ENCODE data around the gene CTNNA2. TPM values are rescaled to one million over a fixed set of nuclear protein-coding genes. Genes with fewer than 3 reads are reported as not detected.
"Not testable (repeated sequence)": the region's sequence is repeated elsewhere in the genome, so short reads cannot be mapped to it uniquely, and the experiment has no call there.

CTNNA2 gene
- total and polyA plus RNA-seq, 2 of the 8 experiments (the other 6 are each of a cell fraction or from before 2014, with no cell fraction given): 3.9 to 9.0 TPM

- FAIRE-seq; H4K20me1 ChIP-seq (replicated peaks in 1 of 2; ENCODE audit: control insufficient read depth in 1 of 2, insufficient read depth in 2 of 2, low read length in 2 of 2); H4K91ac ChIP-seq (replicated peaks; ENCODE audit: insufficient read length, low read length); H3K79me2 ChIP-seq (ENCODE audit: control insufficient read depth in 1 of 2, insufficient read depth in 2 of 2, low read length in 2 of 2); H3K23ac ChIP-seq (ENCODE audit: insufficient read length); H3K56ac ChIP-seq (replicated peaks; ENCODE audit: insufficient read length, low read depth, low read length); CTCF ChIA-PET (ENCODE audit: partially characterized antibody); H3K18ac ChIP-seq (ENCODE audit: extremely low read depth, low read length); H4K8ac ChIP-seq (ENCODE audit: extremely low read depth, insufficient read depth, low read length); H3K79me1 ChIP-seq (ENCODE audit: low read depth, low read length); H3K23me2 ChIP-seq (ENCODE audit: low read depth, low read length); H3K27me3 ChIP-seq (replicated peaks in 1 of 4; ENCODE audit: control insufficient read depth in 3 of 4, extremely low read depth in 1 of 4, insufficient read depth in 3 of 4, low read length in 3 of 4); H2BK15ac ChIP-seq (ENCODE audit: low read length); H2AFZ ChIP-seq (ENCODE audit: low read length); H3K4me1 ChIP-seq (replicated peaks in 1 of 4; ENCODE audit: control insufficient read depth in 3 of 4, insufficient read depth in 4 of 4, low read length in 3 of 4); H2BK20ac ChIP-seq (ENCODE audit: low read length); H3K9ac ChIP-seq (replicated peaks in 1 of 4; ENCODE audit: extremely low read depth in 1 of 4, low read depth in 3 of 4, low read length in 3 of 4); POLR2A ChIA-PET (ENCODE audit: partially characterized antibody); H3K4me3 ChIP-seq (ENCODE audit: extremely low read depth in 1 of 4, insufficient read depth in 2 of 4, low read depth in 3 of 4, low read length in 4 of 4); H2BK120ac ChIP-seq (replicated peaks; ENCODE audit: low read depth, low read length); H4K5ac ChIP-seq (ENCODE audit: insufficient read length, low read depth, low read length); H2AK5ac ChIP-seq (ENCODE audit: low read depth, low read length); H2BK5ac ChIP-seq (ENCODE audit: low read depth, low read length); H2BK12ac ChIP-seq (ENCODE audit: low read depth, low read length); H3K14ac ChIP-seq (ENCODE audit: insufficient read length); H3K36me3 ChIP-seq (ENCODE audit: control insufficient read depth in 2 of 4, insufficient read depth in 4 of 4, low read length in 3 of 4); H3K27ac ChIP-seq (ENCODE audit: low read depth, low read length); H3K4me2 ChIP-seq (ENCODE audit: insufficient read depth in 1 of 2, low read depth in 2 of 2, low read length in 2 of 2); H3K4ac ChIP-seq (replicated peaks; ENCODE audit: insufficient read length, low read depth, low read length); DNase-seq (ENCODE audit: low read depth in 1 of 2, low spot score in 2 of 2): not testable (repeated sequence)
- peaks cover 6 to 18% of the 10 kb centered on the region in 2 experiments; a peak in 3 of 4 replicates for H3K9me3 ChIP-seq (ENCODE audit: insufficient read depth in 2 of 2, low read depth in 1 of 2, low read length in 1 of 2)
- WGBS, 2 experiments (ENCODE audit: extremely low coverage in 1 of 2, insufficient coverage in 1 of 2, insufficient read length in 1 of 2, insufficient replicate concordance in 2 of 2, low coverage in 1 of 2, low lambda C conversion rate in 2 of 2, missing lambda C conversion rate in 1 of 2): 94% methylated on average over 12 of the region's 12 CpGs; no CpG with 5 or more reads in 1 of the 2 experiments
Observed at GRCh38 chr2:80098503-80098902, 585.7 kb downstream of the CTNNA2 start.

Data from H1 (cell line).